ENCODE measurements around the gene NCBP1.
A peak's percentile ranks its signal among the peaks of the same experiment; 100 is the strongest.
"Not testable (repeated sequence)": the region's sequence is repeated elsewhere in the genome, so short reads cannot be mapped to it uniquely, and the experiment has no call there.

NCBP1 gene

GRCh38 chr9:97632985-97633858, at the start of gene NCBP1, which contains the start of gene TSTD2:
Gene NCBP1, plus strand, starts transcription at chr9:97633821. Its CDS starts 61 bp downstream, at chr9:97633882.
Gene TSTD2, minus strand, starts transcription at chr9:97633368. Its CDS starts 5,806 bp downstream, at chr9:97627562.
- DNase-seq (ENCODE audit: low read depth, low spot score) = peak; percentile 85

DNA sequence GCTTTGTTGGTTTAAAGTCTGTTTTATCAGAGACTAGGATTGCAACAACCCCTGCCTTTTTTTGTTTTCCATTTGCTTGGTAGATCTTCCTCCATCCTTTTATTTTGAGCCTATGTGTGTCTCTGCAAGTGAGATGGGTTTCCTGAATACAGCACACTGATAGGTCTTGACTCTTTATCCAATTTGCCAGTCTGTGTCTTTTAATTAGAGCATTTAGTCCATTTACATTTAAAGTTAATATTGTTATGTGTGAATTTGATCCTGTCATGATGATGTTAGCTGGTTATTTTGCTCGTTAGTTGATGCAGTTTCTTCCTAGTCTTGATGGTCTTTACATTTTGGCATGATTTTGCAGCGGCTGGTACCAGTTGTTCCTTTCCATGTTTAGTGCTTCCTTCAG, 48.8 kb upstream of the NCBP1 start:
- not testable (repeated sequence) for H3K27ac ChIP-seq; DNase-seq (ENCODE audit: low read depth, low spot score)

More at GRCh38 chr9:97632985-97633858, at the start of gene NCBP1, which contains the start of gene TSTD2:
- peak within 1 kb of the TSS; percentile 99 for H3K27ac ChIP-seq

GRCh38 chr9:97586909-97587308, 46.7 kb upstream of the NCBP1 start:
- not testable (repeated sequence) for H3K27ac ChIP-seq; DNase-seq (ENCODE audit: low read depth, low spot score)

- no peak for DNase-seq (ENCODE audit: low read depth, low spot score)
Observed at GRCh38 chr9:97591535-97591934, 42.1 kb upstream of the NCBP1 start.

DNA sequence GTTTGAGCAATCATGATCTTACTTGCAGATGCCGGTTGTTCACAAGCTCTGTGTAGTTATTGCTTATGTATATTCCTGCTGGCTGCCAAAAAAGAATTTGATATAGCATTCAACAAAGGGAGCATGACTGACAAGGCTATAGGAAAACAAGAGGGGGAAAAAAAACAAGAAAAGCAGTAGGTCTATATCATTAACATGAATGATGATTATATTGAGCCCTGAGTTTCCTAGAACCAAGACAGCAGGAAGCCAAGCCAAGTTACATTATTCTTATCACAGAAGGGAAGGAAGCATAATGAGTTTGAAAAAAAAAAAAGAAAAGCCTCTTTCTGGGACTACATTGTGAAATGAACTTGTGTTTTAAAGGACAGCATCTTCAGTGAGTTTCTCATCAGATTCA, 41.5 kb upstream of the NCBP1 start:
- DNase-seq (ENCODE audit: low read depth, low spot score) = no peak
- H3K27ac ChIP-seq = no peak overlapping the region

More at GRCh38 chr9:97591535-97591934, 42.1 kb upstream of the NCBP1 start:
- no peak overlapping the region for H3K27ac ChIP-seq

DNA sequence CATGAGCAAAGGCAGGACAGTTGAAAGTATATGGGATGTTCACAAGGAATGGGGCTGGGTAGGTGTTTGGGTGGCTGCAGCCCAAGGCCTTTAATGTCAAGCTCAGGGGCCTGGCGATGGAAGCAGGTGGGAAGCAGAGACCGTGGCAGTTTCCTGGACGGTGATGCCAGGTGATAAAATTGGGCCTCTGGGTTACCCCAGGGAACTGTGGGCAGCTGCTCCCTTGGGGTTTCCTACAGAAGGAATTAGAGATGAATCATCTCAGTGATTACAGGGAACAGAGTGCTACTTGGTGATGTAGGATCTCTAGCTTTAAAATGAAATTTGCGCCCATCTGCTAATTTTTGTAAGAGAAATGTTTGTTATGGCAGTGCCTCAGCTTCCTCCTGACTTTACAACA, 39.7 kb upstream of the NCBP1 start:
- no peak for DNase-seq (ENCODE audit: low read depth, low spot score)
- H3K27ac ChIP-seq = no peak overlapping the region

DNA sequence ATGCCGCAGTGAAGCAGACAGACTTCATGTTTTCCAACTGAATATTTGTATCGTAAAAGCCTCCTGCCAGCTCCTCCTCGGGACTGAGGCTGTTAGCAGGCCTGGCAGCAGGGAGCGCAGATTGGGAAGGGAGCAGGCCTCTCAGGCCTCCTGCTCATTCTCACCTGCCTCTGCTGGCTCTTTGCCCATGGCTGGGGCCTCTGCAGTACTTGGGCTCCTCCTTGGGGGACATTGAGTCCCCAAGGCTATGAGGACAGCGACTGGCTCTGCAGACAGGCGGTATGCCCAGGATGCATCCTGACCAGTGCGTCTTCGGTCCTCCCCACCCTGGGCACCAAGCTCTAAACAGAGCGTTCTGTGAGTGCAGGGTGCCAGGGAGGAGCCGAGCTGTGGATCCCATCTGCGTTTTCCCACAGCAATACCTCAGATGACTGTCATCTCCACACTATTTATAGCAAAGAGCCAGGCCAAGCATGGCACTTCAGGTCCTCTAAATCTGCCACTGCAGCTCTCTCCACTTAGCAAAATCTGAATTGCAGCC, 39.2 kb upstream of the NCBP1 start:
- DNase-seq (ENCODE audit: low read depth, low spot score) = no peak
- no peak overlapping the region for H3K27ac ChIP-seq

DNA sequence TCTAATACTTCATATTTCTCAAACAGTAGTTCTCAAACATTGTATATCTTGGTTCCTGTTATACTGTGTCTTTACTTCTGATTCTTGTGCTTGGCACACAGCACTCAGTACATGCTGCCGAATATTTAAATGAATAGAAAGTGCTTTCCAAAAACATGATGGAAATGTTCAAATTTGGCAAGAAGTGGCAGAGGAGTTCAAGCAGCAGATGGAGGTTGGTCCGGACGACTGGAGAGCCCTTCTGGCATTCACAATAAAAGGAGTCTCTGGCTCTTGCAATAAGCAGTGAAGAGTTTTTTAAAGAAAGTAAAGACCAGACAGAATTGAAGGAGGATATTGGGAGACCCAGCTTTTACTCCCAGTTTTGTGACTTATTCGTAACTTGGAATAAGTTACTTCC, 36.7 kb upstream of the NCBP1 start:
- DNase-seq (ENCODE audit: low read depth, low spot score) = no peak
- H3K27ac ChIP-seq = no peak overlapping the region

DNA sequence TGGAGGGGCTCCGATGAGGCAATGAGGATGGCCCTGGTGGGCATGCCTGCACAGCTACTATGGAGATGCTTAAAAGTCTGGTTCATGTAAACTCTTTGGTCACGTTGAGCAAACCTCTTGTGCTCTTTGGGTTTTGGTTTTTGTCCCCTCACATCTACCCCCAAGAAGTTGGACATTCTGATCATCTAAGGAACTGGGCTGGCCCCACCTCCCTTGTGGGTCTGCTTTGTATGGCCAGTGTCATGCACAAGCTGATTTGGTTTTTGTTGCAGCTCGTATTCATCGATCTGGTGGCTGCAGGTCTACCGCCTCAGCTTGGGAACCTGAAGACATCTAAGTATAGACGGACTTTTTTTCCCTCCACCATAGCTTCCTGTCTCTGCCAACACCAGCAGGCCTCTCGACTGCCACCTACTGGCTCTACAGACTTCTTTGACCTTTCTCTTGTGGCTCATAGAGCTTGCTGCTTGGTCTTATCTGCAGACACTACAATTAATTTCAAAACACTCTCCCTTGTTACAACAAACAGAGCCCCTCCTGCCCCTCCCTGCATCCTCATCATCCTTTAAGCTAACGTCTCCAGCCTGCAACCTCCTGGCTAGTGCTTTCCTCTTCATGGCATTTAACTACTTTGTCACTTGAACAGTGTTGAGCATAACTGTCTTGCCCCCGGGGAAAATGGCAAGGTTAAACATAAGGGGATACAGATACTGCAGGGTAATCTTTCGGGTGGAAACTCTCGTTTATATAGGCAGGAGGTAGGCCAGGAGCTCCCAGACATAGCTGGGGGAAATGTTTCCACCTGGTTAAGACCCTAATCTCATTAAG, 34.9 kb upstream of the NCBP1 start:
- no peak overlapping the region for H3K27ac ChIP-seq
- DNase-seq (ENCODE audit: low read depth, low spot score) = peak; percentile 10

DNA sequence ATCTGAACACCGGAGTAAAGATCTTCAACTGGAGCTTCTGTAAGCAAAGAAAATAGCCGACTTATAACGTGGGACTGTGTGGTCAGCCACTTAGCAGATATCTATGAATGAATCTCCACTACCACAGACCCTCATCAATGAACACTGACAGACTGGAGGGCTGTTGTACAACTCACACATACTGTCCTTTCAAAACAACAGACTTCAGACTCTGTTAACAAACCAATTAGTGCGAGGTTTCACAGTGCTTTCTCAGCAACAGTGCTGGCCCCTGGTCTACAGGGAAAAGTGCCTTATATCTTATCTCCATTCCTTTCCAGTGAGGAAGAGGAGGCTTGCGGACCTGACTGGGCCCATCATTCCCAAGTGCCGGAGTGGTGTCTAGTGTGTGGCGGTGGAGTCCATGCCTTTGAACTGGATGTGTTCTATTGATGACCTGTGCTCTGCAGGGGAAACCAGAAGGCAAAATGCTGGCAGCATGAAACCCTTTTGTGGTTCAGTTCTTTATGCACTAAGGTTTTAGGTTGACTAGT, 34.2 kb upstream of the NCBP1 start:
- DNase-seq (ENCODE audit: low read depth, low spot score) = no peak

DNA sequence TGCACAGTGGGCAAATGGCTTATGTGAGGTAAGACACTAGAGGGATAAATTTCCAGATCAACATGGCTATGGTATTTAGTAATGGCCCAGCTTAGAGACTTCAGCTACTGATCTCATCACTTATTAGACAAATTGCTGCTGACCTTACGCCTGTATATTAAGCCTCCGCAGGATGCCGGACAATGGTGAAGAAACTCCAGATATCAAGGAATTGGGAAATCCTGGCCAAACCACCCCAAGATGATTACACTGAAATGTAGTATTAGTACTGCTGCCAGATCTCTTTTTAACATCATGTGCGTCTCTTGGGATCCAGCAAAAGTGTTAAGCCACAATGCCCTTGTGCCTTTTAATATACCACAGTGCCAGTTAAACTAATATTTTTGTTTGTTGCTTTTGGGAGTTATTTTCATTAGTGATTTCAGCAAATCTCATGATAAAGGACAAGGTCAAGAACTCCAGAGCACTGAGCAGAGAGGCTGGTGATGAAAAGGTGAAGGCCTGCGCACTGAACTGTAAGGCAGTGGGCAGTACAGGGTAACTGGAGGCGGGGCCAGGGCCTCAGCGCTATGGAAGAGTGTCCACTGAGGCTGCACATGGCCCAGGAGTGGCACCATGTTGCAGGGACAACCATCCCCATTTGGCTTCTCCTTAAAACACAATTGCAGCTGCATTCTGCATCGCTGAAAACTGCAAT, 32.9 kb upstream of the NCBP1 start:
- H3K27ac ChIP-seq = no peak overlapping the region

More for the DNA sequence above, 34.2 kb upstream of the NCBP1 start:
- no peak overlapping the region for H3K27ac ChIP-seq

GRCh38 chr9:97601228-97601898, 32.3 kb upstream of the NCBP1 start:
- no peak for DNase-seq (ENCODE audit: low read depth, low spot score)
- H3K27ac ChIP-seq = no peak overlapping the region

More for the DNA sequence above, 32.9 kb upstream of the NCBP1 start:
- no peak for DNase-seq (ENCODE audit: low read depth, low spot score)

GRCh38 chr9:97602430-97602829, 31.2 kb upstream of the NCBP1 start:
- DNase-seq (ENCODE audit: low read depth, low spot score) = no peak
- no peak overlapping the region for H3K27ac ChIP-seq

DNA sequence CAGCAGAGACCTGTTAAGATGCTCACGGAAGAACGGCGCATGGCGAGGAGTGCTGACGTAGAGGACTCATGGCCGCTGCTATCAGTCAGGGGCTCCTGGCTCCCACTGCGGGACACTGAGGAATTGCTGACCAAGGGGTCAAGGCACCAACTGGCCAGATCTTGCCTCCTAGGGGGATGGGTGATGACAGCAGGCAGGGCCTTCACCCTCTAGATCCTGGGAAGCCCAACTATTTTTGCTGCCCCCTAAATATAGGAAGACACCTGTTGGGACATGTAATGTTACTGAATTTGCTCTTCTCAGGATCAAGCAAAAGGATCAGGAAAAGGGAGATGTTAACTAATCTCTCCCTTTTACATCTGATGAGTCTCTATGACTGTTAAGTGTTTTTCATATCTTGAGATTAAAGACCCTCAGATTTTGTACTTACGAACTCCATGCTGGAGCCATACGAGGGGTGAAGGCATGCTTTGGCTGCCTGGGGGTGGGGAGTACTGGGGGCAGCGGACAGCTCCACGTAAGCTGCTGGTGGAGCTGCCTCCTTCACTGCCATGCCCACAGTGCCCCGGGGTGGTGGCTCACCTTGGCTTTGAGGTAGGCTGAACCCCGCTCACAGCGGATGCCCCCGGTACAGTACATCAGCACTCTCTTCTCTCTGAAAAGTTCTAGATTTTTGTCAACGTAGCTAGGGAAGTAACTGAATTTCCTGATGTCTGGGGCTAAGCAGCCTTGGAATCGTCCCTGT, 28.5 kb upstream of the NCBP1 start:
- no peak overlapping the region for H3K27ac ChIP-seq
- no peak for DNase-seq (ENCODE audit: low read depth, low spot score)

DNA sequence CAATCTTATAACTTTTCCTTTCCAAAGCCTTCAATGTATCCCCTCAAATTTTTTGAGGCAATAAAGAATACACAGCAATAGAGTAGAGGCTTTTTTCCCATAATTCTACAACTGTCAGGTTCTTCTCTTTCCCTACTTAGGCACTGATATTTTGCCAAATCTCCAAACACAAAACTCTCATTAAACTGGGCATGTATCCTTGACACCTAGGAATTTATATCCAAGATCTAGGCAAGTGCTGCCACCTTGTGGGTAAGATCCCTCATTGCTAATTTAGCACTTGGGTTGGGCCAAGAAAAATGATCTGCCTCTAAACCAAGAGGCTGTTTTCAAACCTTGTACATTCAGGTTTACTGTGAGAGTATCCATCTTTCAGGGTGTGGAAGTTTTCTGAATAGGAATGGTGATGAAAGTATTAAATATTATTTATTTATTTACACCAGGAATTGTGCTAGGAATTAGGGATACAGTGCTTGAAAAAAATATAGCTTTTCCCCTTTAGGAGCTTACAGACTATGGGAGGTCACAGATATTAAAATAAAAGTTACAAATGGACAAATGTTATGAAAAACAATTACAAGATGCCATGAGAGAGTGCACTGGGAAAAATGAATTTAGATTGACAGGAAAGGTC, 18.1 kb upstream of the NCBP1 start:
- no peak overlapping the region for H3K27ac ChIP-seq
- no peak for DNase-seq (ENCODE audit: low read depth, low spot score)

- no peak overlapping the region for H3K27ac ChIP-seq
- no peak for DNase-seq (ENCODE audit: low read depth, low spot score)
Observed at GRCh38 chr9:97617939-97618416, 15.6 kb upstream of the NCBP1 start.

GRCh38 chr9:97620063-97620462, 13.6 kb upstream of the NCBP1 start:
- not testable (repeated sequence) for DNase-seq (ENCODE audit: low read depth, low spot score); H3K27ac ChIP-seq

GRCh38 chr9:97622483-97622882, 11.1 kb upstream of the NCBP1 start:
- H3K27ac ChIP-seq; DNase-seq (ENCODE audit: low read depth, low spot score): not testable (repeated sequence)

All from epithelial cell of prostate (primary cell).